Measurements from ENCODE around the gene TAOK2. TPM values are rescaled to one million over a fixed set of nuclear protein-coding genes. Genes with fewer than 3 reads are reported as not detected.

TAOK2 gene
- total and polyA plus RNA-seq, 2 of the 13 experiments (the other 11 are each of a cell fraction or from before 2014, with no cell fraction given): 17.4 to 43.2 TPM

DNA sequence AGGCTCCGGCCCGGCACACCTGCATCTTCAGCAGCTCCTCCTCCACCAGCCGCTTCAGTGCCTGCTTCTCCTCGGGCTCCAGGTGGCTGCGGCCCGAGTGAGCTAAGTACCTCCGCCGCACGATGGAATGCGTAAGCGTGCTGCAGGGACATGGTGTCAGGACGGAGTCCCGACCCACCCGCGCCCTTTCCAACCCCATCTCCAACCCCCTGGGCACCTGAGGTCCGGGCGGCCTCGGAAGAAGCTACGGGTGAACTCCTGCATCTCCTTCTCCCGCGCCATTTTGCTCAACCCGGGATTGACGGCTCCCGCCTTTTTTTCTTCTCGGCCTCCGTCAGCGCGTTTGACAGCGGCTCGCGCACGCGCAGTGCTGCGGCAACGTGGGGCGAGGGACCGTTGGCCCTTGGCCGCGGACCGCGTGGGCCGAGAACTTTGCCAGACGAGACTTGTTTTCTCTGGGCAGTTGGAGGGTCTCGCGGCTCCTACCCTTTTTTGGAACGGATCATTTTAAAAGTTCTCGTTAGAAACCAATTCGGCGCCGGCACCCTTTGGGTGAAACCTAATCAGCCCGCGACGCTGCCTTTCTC, 21.7 kb downstream of the TAOK2 start, which contains the start of gene HIRIP3 (continued):
- TF ChIP-seq PBX3 (CRISPR knock-in tag; IDR thresholded peaks at IDR 0.05; ENCODE audit: borderline replicate concordance): peak; percentile 87; the same call in 1 of the 2 replicates
- TF ChIP-seq HNRNPL (IDR thresholded peaks at IDR 0.05; ENCODE audit: low read depth, low read length): no peak; the same call in 1 of the 2 replicates
- peak; percentile 80 for TF ChIP-seq TAF15 (IDR thresholded peaks at IDR 0.05; ENCODE audit: low read depth, low read length, poor library complexity, severe bottlenecking)
- peak; percentile 78 for TF ChIP-seq ZNF883 (CRISPR knock-in tag; IDR thresholded peaks at IDR 0.05; ENCODE audit: not compliant biosample characterization)
- no peak for TF ChIP-seq SMAD3 (CRISPR knock-in tag; IDR thresholded peaks at IDR 0.05)
- TF ChIP-seq ZBTB37 (CRISPR knock-in tag; IDR thresholded peaks at IDR 0.05): peak; percentile 66; the same call in 1 of the 2 replicates
- peak; percentile 82; the same call in 1 of the 2 replicates for TF ChIP-seq RFXAP (CRISPR knock-in tag; IDR thresholded peaks at IDR 0.05; ENCODE audit: borderline replicate concordance)
- 0 out of 2 replicates have a peak, but pooled peaks have one; percentile 6 for TF ChIP-seq NR3C1 (CRISPR knock-in tag; IDR thresholded peaks at IDR 0.05)
- TF ChIP-seq RELA (CRISPR knock-in tag; IDR thresholded peaks at IDR 0.05): no peak; the same call in 1 of the 2 replicates
- no peak for TF ChIP-seq USF2 (IDR thresholded peaks at IDR 0.05; ENCODE audit: low read depth, low read length)
- 0 out of 2 replicates have a peak, but pooled peaks have one; percentile 33 for TF ChIP-seq USF2 (CRISPR knock-in tag; IDR thresholded peaks at IDR 0.05; ENCODE audit: borderline replicate concordance)
- TF ChIP-seq ZNF138 (CRISPR knock-in tag; IDR thresholded peaks at IDR 0.05; ENCODE audit: low read depth): no peak; the same call in none of the 2 replicates

All from HepG2 (cell line).